Stomach (tissue), 9 donors: ENCODE data around the gene TMEM186. TPM values are rescaled to one million over a fixed set of nuclear protein-coding genes. Genes with fewer than 3 reads are reported as not detected.
"Not testable (repeated sequence)": the region's sequence is repeated elsewhere in the genome, so short reads cannot be mapped to it uniquely, and the experiment has no call there.

ENCODE experiments used
- DNase-seq, 2 donors: peaks; one replicate each; pipeline versions ENCODE4 v3.0.0 to v3.0.0-alpha.2; 2013 to 2019
- H3K27ac ChIP-seq, 5 donors: fragments of 200-600 bp in 4 of 5; sonication (generic) in 4 of 5; one replicate each; pipeline ENCODE4 v1.5.1; 2013 to 2019; ENCODE audit warnings: mild to moderate bottlenecking in 1 of 5, moderate library complexity in 1 of 5
- H3K27me3 ChIP-seq, 3 donors: fragments of 200-600 bp; sonication (generic); one replicate each; pipeline ENCODE4 v1.5.1; 2017 to 2019; ENCODE audit warnings: mixed run types in 1 of 3
- H3K36me3 ChIP-seq, 4 donors: fragments of 200-600 bp; sonication (generic); 1 replicate in 3 of 4; 2 replicates in 1 of 4; pipeline ENCODE4 v1.5.1; 2016 to 2019
- H3K4me1 ChIP-seq, 4 donors: fragments of 200-600 bp; sonication (generic); one replicate each; pipeline ENCODE4 v1.5.1; 2016 to 2019
- H3K4me3 ChIP-seq, 4 donors: fragments of 200-600 bp; sonication (generic) in 3 of 4; one replicate each; pipeline ENCODE4 v1.5.1; 2016 to 2019; ENCODE audit warnings: mild to moderate bottlenecking in 1 of 4
- H3K9me3 ChIP-seq, 4 donors: fragments of 200-600 bp; sonication (generic); one replicate each; pipeline ENCODE4 v1.5.1; 2016 to 2019
- CTCF ChIP-seq, 7 experiments: fragments of 450-650 bp in 4 of 7; fragments of 200-600 bp in 3 of 7; sonication (generic) in 3 of 7; IDR thresholded peaks; one replicate each; pipeline ENCODE4 v1.5.1; 2016 to 2019; ENCODE audit warnings: antibody characterized with exemption in 7 of 7, control low read depth in 2 of 7, mild to moderate bottlenecking in 1 of 7
- EP300 ChIP-seq: sonication (generic); formaldehyde crosslinking; IDR thresholded peaks from one replicate; pipeline ENCODE4 v1.6.1; 2017; ENCODE audit warnings: antibody characterized with exemption
- POLR2A ChIP-seq, 4 donors: fragments of 450-650 bp; IDR thresholded peaks; one replicate each; pipeline ENCODE4 v1.6.1; 2016; ENCODE audit warnings: antibody characterized with exemption in 4 of 4, control low read depth in 2 of 4, mild to moderate bottlenecking in 1 of 4, moderate library complexity in 1 of 4
- POLR2AphosphoS5 ChIP-seq, 3 donors: sonication (generic); formaldehyde crosslinking; IDR thresholded peaks; one replicate each; pipeline ENCODE4 v1.6.1; 2016; ENCODE audit warnings: antibody characterized with exemption in 3 of 3
- WGBS, 5 donors: extraction: QIAGEN DNeasy Blood & Tissue Kit in 3 of 5; methylation state at CpG; one replicate each; pipeline versions ENCODE4 v1.1.5 to v1.1.7; 2013 to 2018; 5-methylcytosine and 5-hydroxymethylcytosine counted together
- intact Hi-C: fragments of 100-400 bp; cut with DNase I; formaldehyde crosslinking; loops from one replicate; pipeline ENCODE4 v1.15.1; 2023; ENCODE audit warnings: low total_unique reads
- polyA plus RNA-seq, 3 donors: library from polyadenylated mRNA; stranded (reverse); fragments of 200-250 nt; gene quantifications; one replicate each; pipeline ENCODE4 v1.2.3, GENCODE V29; 2013
- total RNA-seq, 5 donors: library from RNA; depleted of rRNA; stranded (reverse); fragments of >200 nt; gene quantifications; one replicate each; pipeline versions ENCODE4 v1.1.0 to v1.2.3, GENCODE V29; 2014 to 2016
- donor health status: healthy with polysubstance abuse.
- donor health status: Bipolar disorder and iron deficiency.
- donor health status: healthy.

The TMEM186 gene
- total and polyA plus RNA-seq, 8 donors: 5.3 to 12.9 (median 6.4) TPM; not detected in 1

- TF ChIP-seq EP300: no peak
- Histone ChIP-seq H3K4me3 (no peak overlapping the region), H3K27ac (no peak overlapping the region), H3K36me3 (peaks cover 0 to 40% (median 16%) of the 10 kb centered on the region in 4 donors), H3K27me3 (no peaks in the 10 kb centered on the region), H3K9me3 (no peaks in the 10 kb centered on the region), H3K4me1 (peaks cover 0 to 10% (median 8%) of the 10 kb centered on the region in 4 donors)
- 33 to 54% (median 39%) methylated on average over 7 to 9 of the region's 9 CpGs for WGBS, 5 donors
- peak; percentile 38 to 53 for DNase-seq
- intact Hi-C loops: no loop called here
Observed at GRCh38 chr16:8753416-8754054, 43.9 kb downstream of the TMEM186 start.

DNA sequence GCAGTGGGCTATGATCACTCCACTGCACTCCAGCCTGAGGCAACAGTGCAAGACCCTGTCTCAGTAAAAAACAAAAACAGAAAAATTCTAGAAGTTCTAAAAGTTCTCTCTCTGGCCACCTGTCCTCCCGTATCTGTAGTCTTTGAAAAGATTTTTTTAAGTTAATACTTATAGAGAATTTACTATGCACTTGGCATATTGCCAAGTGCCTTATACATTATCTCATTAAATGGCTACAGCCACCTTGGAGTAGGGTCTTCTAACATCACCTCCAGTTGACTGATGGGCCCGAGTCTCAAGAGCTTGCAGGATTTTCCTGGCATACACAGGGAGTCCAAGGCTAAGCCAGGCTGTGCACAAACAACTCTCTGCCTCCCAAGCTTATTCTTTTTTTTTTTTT is 44.7 kb downstream of the TMEM186 start:
- Histone ChIP-seq H3K4me1 (peaks cover 0 to 10% (median 8%) of the 10 kb centered on the region in 4 donors), H3K36me3 (peaks cover 0 to 32% (median 12%) of the 10 kb centered on the region in 4 donors), H3K9me3 (no peaks in the 10 kb centered on the region), H3K27ac (no peak overlapping the region), H3K27me3 (no peaks in the 10 kb centered on the region), H3K4me3 (no peak overlapping the region)
- 29 to 51% (median 32%) methylated on average over 2 of the region's 2 CpGs for whole genome bisulfite sequencing, 5 donors
- DNase-seq: no peak
- intact Hi-C loops: no loop called here
- TF ChIP-seq POLR2A (IDR thresholded peaks at IDR 0.05) (no peak), CTCF (IDR thresholded peaks at IDR 0.05) (no peak), POLR2AphosphoS5 (IDR thresholded peaks at IDR 0.05) (no peak), EP300 (no peak)

DNA sequence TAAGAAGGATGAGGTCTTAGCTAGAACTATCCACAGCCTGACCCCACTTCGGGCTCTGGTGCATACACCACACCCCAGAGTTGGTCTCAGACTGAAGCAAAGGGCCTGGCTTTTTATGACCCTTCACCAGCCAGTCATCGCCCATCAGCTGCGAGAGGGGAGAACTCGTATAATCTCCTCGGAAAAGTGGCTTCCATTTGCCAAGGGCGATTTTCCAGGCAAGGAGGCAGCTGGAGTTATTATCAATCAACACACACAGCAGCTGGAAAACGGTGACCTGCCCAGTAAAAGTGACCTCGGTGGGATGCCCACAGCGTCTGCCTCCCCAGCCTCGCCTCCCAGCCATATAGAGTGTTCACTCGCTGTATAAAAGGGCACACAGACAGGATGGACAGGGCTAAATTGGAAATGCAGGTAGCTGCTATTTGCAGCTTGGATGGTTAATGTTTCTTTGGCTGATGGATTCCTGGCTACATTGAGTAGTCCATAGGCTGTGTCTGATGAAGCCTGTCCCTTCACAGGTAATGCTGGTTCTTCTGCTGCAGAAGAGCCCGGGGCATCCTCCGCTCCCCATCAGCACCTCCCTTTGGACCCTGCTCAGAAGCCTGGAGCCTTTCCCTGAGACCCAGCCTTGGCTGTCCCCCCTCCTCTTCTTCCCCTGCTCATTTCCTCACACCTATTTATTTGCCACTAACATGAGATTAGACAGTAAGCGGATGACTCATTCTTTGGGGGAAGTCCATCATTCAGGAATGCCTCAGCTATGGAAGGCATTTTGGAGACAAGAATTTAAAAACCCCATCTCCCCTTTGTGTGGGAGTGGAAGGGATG is 45.7 kb downstream of the TMEM186 start:
- Histone ChIP-seq H3K4me3 (no peak overlapping the region), H3K9me3 (no peaks in the 10 kb centered on the region), H3K4me1 (peaks cover 0 to 10% (median 8%) of the 10 kb centered on the region in 4 donors), H3K36me3 (peaks cover 0 to 26% (median 8%) of the 10 kb centered on the region in 4 donors), H3K27ac (no peak overlapping the region), H3K27me3 (no peaks in the 10 kb centered on the region)
- TF ChIP-seq EP300 (no peak), POLR2A (IDR thresholded peaks at IDR 0.05) (no peak), CTCF (IDR thresholded peaks at IDR 0.05) (no peak), POLR2AphosphoS5 (IDR thresholded peaks at IDR 0.05) (no peak)
- peak in 1 of 2 donors; percentile 51 for DNase-seq
- intact Hi-C loops: no loop called here
- 66 to 84% (median 69%) methylated on average over 13 to 14 of the region's 14 CpGs for WGBS, 5 donors

- H3K4me3 ChIP-seq, DNase-seq, intact Hi-C loops, H3K27me3 ChIP-seq, H3K9me3 ChIP-seq, H3K27ac ChIP-seq: not testable (repeated sequence)
- WGBS, 5 donors: 79 to 96% (median 92%) methylated on average over 9 of the region's 9 CpGs
- Histone ChIP-seq H3K4me1 (peaks cover 0 to 10% (median 8%) of the 10 kb centered on the region in 4 donors), H3K36me3 (peaks cover 0 to 27% (median 12%) of the 10 kb centered on the region in 4 donors)
Observed at GRCh38 chr16:8748944-8749343, 48.5 kb downstream of the TMEM186 start.

Other genes with a start within 250 kb of the TMEM186 start
- not detected for gene TMEM114, start 207.1 kb downstream of the TMEM186 start, total RNA-seq
- gene TMEM114, start 207.1 kb downstream of the TMEM186 start, polyA plus RNA-seq: not detected
- gene METTL22, start 175.9 kb downstream of the TMEM186 start, total RNA-seq: 100 to 1,000 TPM in 2 of 5 donors, 10 to 100 TPM in 2, 1 to 10 TPM in 1; 8.8 to 186 (median 53.2) TPM
- 10 to 100 TPM; 17.9 to 23.5 (median 23.3) TPM for gene METTL22, start 175.9 kb downstream of the TMEM186 start, polyA plus RNA-seq
- gene ABAT, start 123.0 kb downstream of the TMEM186 start, total RNA-seq: 10 to 100 TPM in 2 of 5 donors, 1 to 10 TPM in 3; 2.9 to 10.3 (median 8.8) TPM
- gene ABAT, start 123.0 kb downstream of the TMEM186 start, polyA plus RNA-seq: 1 to 10 TPM; 3.9 to 5.4 (median 5.2) TPM
- gene PMM2, start 200 bp upstream of the TMEM186 start, total RNA-seq: 10 to 100 TPM; 36.8 to 89.3 (median 51.8) TPM
- gene PMM2, start 200 bp upstream of the TMEM186 start, polyA plus RNA-seq: 10 to 100 TPM; 15.1 to 27.2 (median 16.8) TPM
- gene CARHSP1, start 71.4 kb upstream of the TMEM186 start, total RNA-seq: 10 to 100 TPM in 4 of 5 donors, 1 to 10 TPM in 1; 2.0 to 78.6 (median 36.4) TPM
- gene CARHSP1, start 71.4 kb upstream of the TMEM186 start, polyA plus RNA-seq: 100 to 1,000 TPM in 2 of 3 donors, 10 to 100 TPM in 1; 95.5 to 190 (median 149) TPM
- gene LITAFD, start 84.7 kb upstream of the TMEM186 start, total RNA-seq: not detected
- gene LITAFD, start 84.7 kb upstream of the TMEM186 start, polyA plus RNA-seq: not detected
- 100 to 1,000 TPM in 2 of 5 donors, 10 to 100 TPM in 3; 29.2 to 171 (median 94.0) TPM for gene USP7, start 166.3 kb upstream of the TMEM186 start, total RNA-seq
- 10 to 100 TPM; 19.3 to 28.3 (median 22.5) TPM for gene USP7, start 166.3 kb upstream of the TMEM186 start, polyA plus RNA-seq